Measurements from ENCODE around the gene DAGLA.

The DAGLA gene

DNA sequence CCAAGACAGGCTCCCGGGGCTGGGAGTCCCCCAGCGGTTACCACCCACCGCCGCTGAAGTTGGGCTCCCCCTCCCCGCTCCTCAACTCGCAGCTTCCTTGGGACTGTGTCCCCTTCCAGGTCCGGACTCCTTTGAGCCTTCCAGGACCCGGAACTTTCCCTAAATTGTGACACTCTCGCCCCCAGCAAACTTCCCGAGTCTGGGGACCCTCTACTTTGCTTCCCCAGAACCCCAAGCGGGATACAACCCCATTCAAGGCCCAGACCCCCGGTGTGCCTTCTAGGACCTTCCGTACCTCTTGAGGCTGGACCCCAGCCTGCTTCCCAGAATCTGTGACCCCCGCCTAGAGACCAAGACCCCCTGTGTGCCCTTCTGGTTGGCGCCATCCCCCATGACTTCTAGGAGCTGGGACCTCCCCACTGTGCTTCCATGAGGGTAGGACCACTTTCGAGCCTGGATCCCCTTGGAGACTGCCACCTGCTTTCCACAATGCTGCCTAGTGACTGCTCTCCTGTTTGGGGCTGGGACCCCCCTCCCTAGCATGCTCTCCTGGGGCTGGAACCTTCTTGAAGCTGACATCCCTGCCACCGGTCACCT, 72.8 kb downstream of the DAGLA start:
- TF ChIP-seq, protein P1, sequence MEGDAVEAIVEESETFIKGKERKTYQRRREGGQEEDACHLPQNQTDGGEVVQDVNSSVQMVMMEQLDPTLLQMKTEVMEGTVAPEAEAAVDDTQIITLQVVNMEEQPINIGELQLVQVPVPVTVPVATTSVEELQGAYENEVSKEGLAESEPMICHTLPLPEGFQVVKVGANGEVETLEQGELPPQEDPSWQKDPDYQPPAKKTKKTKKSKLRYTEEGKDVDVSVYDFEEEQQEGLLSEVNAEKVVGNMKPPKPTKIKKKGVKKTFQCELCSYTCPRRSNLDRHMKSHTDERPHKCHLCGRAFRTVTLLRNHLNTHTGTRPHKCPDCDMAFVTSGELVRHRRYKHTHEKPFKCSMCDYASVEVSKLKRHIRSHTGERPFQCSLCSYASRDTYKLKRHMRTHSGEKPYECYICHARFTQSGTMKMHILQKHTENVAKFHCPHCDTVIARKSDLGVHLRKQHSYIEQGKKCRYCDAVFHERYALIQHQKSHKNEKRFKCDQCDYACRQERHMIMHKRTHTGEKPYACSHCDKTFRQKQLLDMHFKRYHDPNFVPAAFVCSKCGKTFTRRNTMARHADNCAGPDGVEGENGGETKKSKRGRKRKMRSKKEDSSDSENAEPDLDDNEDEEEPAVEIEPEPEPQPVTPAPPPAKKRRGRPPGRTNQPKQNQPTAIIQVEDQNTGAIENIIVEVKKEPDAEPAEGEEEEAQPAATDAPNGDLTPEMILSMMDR (conservative IDR thresholded peaks at IDR 0.05; ENCODE audit: low read depth, low read length) = no peak
- H3K4me3 ChIP-seq (ENCODE audit: low read length) = peak overlapping the region; percentile 87
- no peak for DNase-seq (ENCODE audit: low read depth)

DNA sequence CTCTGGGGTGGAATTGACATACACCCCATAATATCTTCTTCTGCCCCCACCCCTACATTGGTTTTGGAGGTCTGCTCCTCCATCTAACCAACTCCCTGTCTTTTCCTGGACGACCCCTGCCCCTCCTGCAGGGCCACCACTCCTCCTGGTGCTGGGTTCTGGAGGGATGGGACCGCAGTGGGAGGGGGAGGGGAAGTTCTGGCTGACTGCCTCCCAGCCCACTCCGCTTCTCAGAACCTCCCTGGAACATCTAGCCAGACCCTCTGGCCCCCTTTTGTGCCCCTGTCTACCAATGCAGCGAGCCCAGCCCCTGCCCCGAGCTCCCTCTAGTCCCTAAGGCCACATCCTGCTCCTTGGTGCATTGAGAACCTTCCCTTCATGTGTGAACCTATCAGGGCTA, 73.5 kb downstream of the DAGLA start:
- DNase-seq (ENCODE audit: low read depth) = no peak
- TF ChIP-seq, protein P1 (conservative IDR thresholded peaks at IDR 0.05; ENCODE audit: low read depth, low read length) = no peak
- peak overlapping the region; percentile 87 for H3K4me3 ChIP-seq (ENCODE audit: low read length)

- TF ChIP-seq, protein P1 (conservative IDR thresholded peaks at IDR 0.05; ENCODE audit: low read depth, low read length) = no peak
- H3K4me3 ChIP-seq (ENCODE audit: low read length) = peak overlapping the region; percentile 87
- DNase-seq (ENCODE audit: low read depth) = no peak
Measured at GRCh38 chr11:61754534-61755482, 74.6 kb downstream of the DAGLA start.

DNA sequence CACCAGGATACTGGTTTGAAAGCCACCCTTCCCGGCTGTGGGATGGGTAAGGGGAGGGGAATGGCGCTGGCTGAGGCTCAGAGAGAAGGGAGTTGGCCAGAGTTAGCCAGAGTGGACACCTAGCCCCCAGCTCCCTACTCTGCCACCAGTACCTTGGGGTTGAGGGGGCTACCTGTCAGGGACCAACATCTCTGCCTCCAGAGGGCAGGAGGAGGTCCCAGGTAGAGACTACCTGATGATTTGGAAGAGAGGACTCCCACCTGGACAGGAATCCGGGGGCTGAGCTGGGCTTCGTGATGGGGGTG, 75.9 kb downstream of the DAGLA start:
- TF ChIP-seq, protein P1 (conservative IDR thresholded peaks at IDR 0.05; ENCODE audit: low read depth, low read length) = no peak
- DNase-seq (ENCODE audit: low read depth) = no peak
- peak overlapping the region; percentile 87 for H3K4me3 ChIP-seq (ENCODE audit: low read length)

GRCh38 chr11:61756452-61757212, 76.4 kb downstream of the DAGLA start:
- DNase-seq (ENCODE audit: low read depth) = no peak
- peak overlapping the region; percentile 87 for H3K4me3 ChIP-seq (ENCODE audit: low read length)
- TF ChIP-seq, protein P1 (conservative IDR thresholded peaks at IDR 0.05; ENCODE audit: low read depth, low read length) = no peak

DNA sequence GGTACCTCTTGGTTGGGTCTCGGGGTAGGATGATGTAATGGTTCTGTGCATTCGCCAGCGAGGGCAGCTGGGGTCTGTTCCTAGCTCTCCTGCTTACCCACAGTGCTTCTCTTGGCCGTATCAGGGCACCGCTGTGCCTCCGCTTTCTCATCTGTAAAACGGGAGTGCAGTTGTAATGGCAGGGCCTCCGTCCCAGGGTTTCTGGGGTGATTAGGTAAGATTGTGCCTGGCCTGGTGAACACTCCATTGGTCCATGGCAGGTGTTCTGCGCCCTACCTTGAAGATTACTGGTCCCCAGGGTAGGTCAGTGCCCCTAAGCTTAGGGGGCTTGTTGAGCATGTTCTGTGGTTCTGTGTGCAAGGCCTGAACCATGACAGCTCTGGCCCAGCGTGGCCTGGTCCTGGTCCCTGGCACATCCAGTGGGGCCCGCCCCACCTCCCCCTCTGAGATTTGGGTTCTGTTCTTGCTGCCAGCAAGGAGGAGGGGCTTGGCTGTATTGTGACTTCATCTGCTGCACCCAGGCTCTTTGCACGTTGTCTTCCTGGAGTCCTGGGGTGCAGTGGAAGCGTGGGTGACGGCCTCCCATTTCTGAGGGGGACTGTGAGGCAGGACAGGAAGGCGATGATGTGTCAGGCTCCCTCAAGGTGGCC, 77.1 kb downstream of the DAGLA start:
- TF ChIP-seq, protein P1 (conservative IDR thresholded peaks at IDR 0.05; ENCODE audit: low read depth, low read length) = no peak
- H3K4me3 ChIP-seq (ENCODE audit: low read length) = peak overlapping the region; percentile 87

More for the DNA sequence above, 77.1 kb downstream of the DAGLA start:
- DNase-seq (ENCODE audit: low read depth) = no peak

Measured in retinal pigment epithelial cell (primary cell).